WI38 (cell line): Measurements from ENCODE around the gene CLIP1.

Experiments
- H3K4me3 ChIP-seq: 2 replicates; pipeline ENCODE4 v1.5.1; 2011; ENCODE audit warnings: low read depth, mild to moderate bottlenecking, control low read depth, low read length
- CTCF ChIP-seq: IDR thresholded peaks from 2 replicates; pipeline ENCODE4 v1.5.1; 2012; ENCODE audit warnings: low read depth, mild to moderate bottlenecking, control low read depth, low read length

The CLIP1 gene

DNA sequence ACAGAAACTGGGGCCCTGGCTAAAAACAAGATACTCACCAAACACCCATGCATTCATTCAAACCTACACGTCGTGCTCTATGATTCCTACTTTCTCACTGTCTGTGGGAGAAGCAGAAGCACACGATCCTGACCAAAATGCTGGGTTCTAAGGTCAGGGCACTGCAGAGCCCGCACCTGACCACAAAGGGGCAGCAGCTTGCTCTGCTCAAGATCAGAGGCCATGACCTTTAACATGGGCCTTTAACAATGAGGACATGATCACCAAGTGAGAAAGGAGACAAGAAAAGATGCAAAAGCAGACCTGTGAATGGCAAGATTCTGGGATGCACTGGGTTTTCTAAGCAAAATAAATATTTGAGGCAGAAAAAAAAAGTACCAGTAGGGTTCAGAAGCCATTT, 116.1 kb downstream of the CLIP1 start:
- H3K4me3 ChIP-seq: no peak overlapping the region
- TF ChIP-seq CTCF: no peak

DNA sequence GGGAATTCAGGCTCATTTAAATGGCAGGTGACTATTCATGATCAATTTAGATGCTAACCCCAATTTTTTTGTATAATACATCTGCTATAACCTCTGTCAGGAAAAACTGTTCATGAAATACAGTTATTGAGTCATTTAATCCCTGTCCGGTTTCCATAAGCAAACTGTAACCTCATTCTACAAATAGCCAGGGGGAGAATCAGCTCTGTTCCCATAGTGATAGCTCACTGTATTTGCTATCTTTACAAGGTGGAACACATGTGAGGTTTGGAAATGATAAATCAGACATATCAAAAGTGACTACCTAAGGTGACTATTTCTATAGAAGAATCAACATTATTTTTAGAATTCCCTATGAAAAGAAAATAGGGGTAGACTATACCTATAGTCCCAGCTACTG, 117.5 kb downstream of the CLIP1 start:
- H3K4me3 ChIP-seq: no peak overlapping the region
- no peak for TF ChIP-seq CTCF

DNA sequence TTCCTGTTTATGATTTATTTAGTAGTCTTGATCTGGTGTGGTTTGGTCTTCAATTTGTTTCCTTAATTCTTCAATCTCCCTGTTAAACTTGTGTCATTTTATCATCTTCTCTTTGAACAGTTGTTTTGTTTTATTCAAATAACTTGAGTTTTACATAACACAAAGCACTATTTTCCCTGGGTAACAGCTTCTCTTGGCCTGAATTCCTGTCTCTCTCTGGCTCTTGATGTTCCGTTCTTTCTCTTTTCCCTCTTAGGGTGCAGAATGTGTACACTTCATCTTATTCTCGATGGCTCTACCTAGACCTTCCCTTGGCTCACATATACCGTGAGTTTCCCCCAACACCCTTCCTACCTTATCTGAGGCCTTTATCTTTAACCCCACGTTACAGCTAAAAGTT, 119.4 kb downstream of the CLIP1 start:
- no peak for TF ChIP-seq CTCF
- H3K4me3 ChIP-seq: no peak overlapping the region

GRCh38 chr12:122298071-122298748, 124.3 kb downstream of the CLIP1 start:
- TF ChIP-seq CTCF: no peak
- H3K4me3 ChIP-seq: no peak overlapping the region

- no peak for TF ChIP-seq CTCF
- no peak overlapping the region for H3K4me3 ChIP-seq
Measured at GRCh38 chr12:122297494-122297893, 125.0 kb downstream of the CLIP1 start.

DNA sequence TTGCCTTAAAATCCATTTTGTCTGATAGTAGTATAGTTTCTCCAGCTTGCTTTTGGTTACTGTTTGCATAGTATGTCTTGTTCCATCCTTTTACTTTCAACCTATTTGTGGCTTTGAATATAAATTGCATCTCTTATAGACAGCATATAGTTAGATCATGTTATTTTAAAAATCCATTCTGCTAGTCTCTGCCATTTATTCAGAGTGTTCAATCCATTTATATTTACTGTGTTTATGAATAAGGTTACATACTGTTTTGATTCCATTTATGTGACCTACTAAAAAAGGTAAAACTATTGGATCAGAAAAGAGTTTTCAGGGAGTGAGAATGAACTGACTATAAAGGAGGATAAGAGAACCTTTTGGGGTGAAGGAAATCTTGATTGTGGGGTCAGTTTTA, 126.6 kb downstream of the CLIP1 start:
- no peak overlapping the region for H3K4me3 ChIP-seq
- no peak for TF ChIP-seq CTCF

- TF ChIP-seq CTCF: no peak
- H3K4me3 ChIP-seq: no peak overlapping the region
Measured at GRCh38 chr12:122293081-122293480, 129.4 kb downstream of the CLIP1 start.
